Cardiac fibroblast (primary cell): ENCODE results near the gene FUT7.
A peak's percentile ranks its signal among the peaks of the same experiment; 100 is the strongest.

ENCODE experiments used
- DNase-seq, 2 donors: peaks; one replicate each; pipeline versions ENCODE4 v3.0.0 to v3.0.0-alpha.2; 2010; ENCODE audit warnings: low read depth in 2 of 2
- H3K4me3 ChIP-seq, 2 donors: replicated peaks in 1 of 2; 1 replicate in 1 of 2; 2 replicates in 1 of 2; pipeline ENCODE4 v1.5.1; 2011; ENCODE audit warnings: low read depth in 2 of 2, low read length in 2 of 2, mild to moderate bottlenecking in 2 of 2, moderate library complexity in 1 of 2
- CTCF ChIP-seq: IDR thresholded peaks from one replicate; pipeline ENCODE4 v1.5.1; 2011; ENCODE audit warnings: low read depth, mild to moderate bottlenecking, low read length, inconsistent platforms

FUT7 gene

GRCh38 chr9:137032858-137033257 is 970 bp upstream of the FUT7 start:
- no peak overlapping the region for H3K4me3 ChIP-seq
- no peak for TF ChIP-seq CTCF
- no peak for DNase-seq

GRCh38 chr9:137030538-137031527 is 1.1 kb downstream of the FUT7 start:
- TF ChIP-seq CTCF, result no peak
- H3K4me3 ChIP-seq, result no peak overlapping the region
- DNase-seq, result no peak

- no peak for TF ChIP-seq CTCF
- no peak overlapping the region for H3K4me3 ChIP-seq
- no peak for DNase-seq
Observed at GRCh38 chr9:137030006-137030405, 1.9 kb downstream of the FUT7 start.

- no peak overlapping the region for H3K4me3 ChIP-seq
- TF ChIP-seq CTCF, result peak; percentile 96
- DNase-seq, result peak; percentile 63 to 66
Observed at GRCh38 chr9:137029058-137029936, 2.6 kb downstream of the FUT7 start.

GRCh38 chr9:137028263-137029057 is 3.4 kb downstream of the FUT7 start:
- DNase-seq, result peak; percentile 26 to 35
- H3K4me3 ChIP-seq, result peak overlapping the region; percentile 49 to 53
- TF ChIP-seq CTCF, result peak; percentile 56
